B cell (primary cell): ENCODE results near the gene KCNJ6. TPM values are rescaled to one million over a fixed set of nuclear protein-coding genes. Genes with fewer than 3 reads are reported as not detected.

Source experiments
- ATAC-seq: fragments of 200-7000 bp; cut with Tn5 transposase; one replicate; pipeline ENCODE4 v1.10.0; 2021; ENCODE audit warnings: low read depth, mild to moderate bottlenecking, moderate number of reproducible peaks, moderate library complexity
- CTCF ChIA-PET: fragments of 350-600 bp; sonication (Branson Sonifier 250); formaldehyde crosslinking; loops from one replicate; lab custom pipeline; 2021; ENCODE audit warnings: antibody characterized with exemption, inconsistent platforms; lab: Charles Lee
- POLR2A ChIA-PET: fragments of 350-600 bp; sonication (Branson Sonifier 250); formaldehyde crosslinking; loops from one replicate; lab custom pipeline; 2021; ENCODE audit warnings: antibody characterized with exemption; lab: Charles Lee
- DNase-seq: peaks from one replicate; pipeline ENCODE4 v3.0.0; 2013
- H2AFZ ChIP-seq: 2 replicates; pipeline ENCODE4 v1.6.1; 2012; ENCODE audit warnings: mild to moderate bottlenecking, low read depth, low read length; ENCODE audit not compliant: insufficient read depth, poor library complexity, severe bottlenecking
- H3K27ac ChIP-seq, 2 donors: 1 replicate in 1 of 2; 2 replicates in 1 of 2; pipeline ENCODE4 v1.5.1; 2012 to 2013; ENCODE audit warnings: low read length in 2 of 2, mild to moderate bottlenecking in 2 of 2, moderate library complexity in 1 of 2
- H3K27me3 ChIP-seq, 4 experiments: fragments of 200-600 bp in 1 of 4; sonication (generic) in 1 of 4; replicated peaks in 1 of 4; 1 replicate in 2 of 4; 2 replicates in 2 of 4; pipeline versions ENCODE4 v1.6.1 to v1.7.0; 2013 to 2016; ENCODE audit warnings: low read length in 3 of 4, mild to moderate bottlenecking in 2 of 4, mixed read lengths in 1 of 4, moderate library complexity in 1 of 4; ENCODE audit not compliant: insufficient read depth in 4 of 4, control insufficient read depth in 3 of 4; ENCODE audit errors: control extremely low read depth in 1 of 4
- H3K36me3 ChIP-seq, 2 experiments: replicated peaks in 1 of 2; 1 replicate in 1 of 2; 2 replicates in 1 of 2; pipeline versions ENCODE4 v1.6.1 to v1.7.1; 2013; ENCODE audit warnings: low read length in 1 of 2; ENCODE audit not compliant: insufficient read depth in 2 of 2, control insufficient read depth in 1 of 2; ENCODE audit errors: control extremely low read depth in 1 of 2, extremely low read depth in 1 of 2
- H3K4me1 ChIP-seq, 2 donors: fragments of 200-600 bp in 1 of 2; sonication (generic) in 1 of 2; 1 replicate in 1 of 2; 2 replicates in 1 of 2; pipeline versions ENCODE4 v1.5.1 to v1.6.1; 2013 to 2017; ENCODE audit warnings: low read length in 2 of 2; ENCODE audit not compliant: control insufficient read depth in 2 of 2, insufficient read depth in 2 of 2
- H3K4me2 ChIP-seq: replicated peaks from 2 replicates; pipeline ENCODE3; 2012; ENCODE audit warnings: mild to moderate bottlenecking, low read depth, low read length; ENCODE audit not compliant: poor library complexity, severe bottlenecking
- H3K4me3 ChIP-seq, 5 experiments: fragments of 200-600 bp in 1 of 5; sonication (generic) in 1 of 5; 1 replicate in 3 of 5; 2 replicates in 2 of 5; pipeline versions ENCODE4 v1.5.1 to v1.7.0; 2011 to 2016; ENCODE audit warnings: low read length in 4 of 5, mild to moderate bottlenecking in 4 of 5, low read depth in 2 of 5, control low read depth in 1 of 5, moderate library complexity in 1 of 5; ENCODE audit not compliant: insufficient read depth in 1 of 5; ENCODE audit errors: control extremely low read depth in 1 of 5, extremely low read depth in 1 of 5
- H3K79me2 ChIP-seq: fragments of 200-600 bp; sonication (generic); one replicate; pipeline ENCODE4 v1.6.0; 2016; ENCODE audit warnings: low read length; ENCODE audit not compliant: control insufficient read depth, insufficient read depth
- H3K9ac ChIP-seq: fragments of 200-600 bp; sonication (generic); 2 replicates; pipeline ENCODE4 v1.6.1; 2017; ENCODE audit warnings: mild to moderate bottlenecking, low read length, moderate library complexity
- H3K9me3 ChIP-seq, 3 donors: one replicate each; pipeline versions ENCODE4 v1.6.1 to v1.7.1; 2013; ENCODE audit warnings: low read length in 2 of 3; ENCODE audit not compliant: control insufficient read depth in 2 of 3, insufficient read depth in 1 of 3; ENCODE audit errors: control extremely low read depth in 1 of 3
- H4K20me1 ChIP-seq: 2 replicates; pipeline ENCODE4 v1.6.0; 2012; ENCODE audit warnings: mild to moderate bottlenecking, low read length; ENCODE audit not compliant: insufficient read depth, control insufficient read depth, poor library complexity, severe bottlenecking
- H3K27ac Mint-ChIP-seq: one replicate; pipeline ENCODE4 v1.8.0; 2021; ENCODE audit warnings: mixed read lengths
- H3K27me3 Mint-ChIP-seq: one replicate; pipeline ENCODE4 v1.8.0; 2021; ENCODE audit warnings: mixed read lengths
- H3K4me1 Mint-ChIP-seq: one replicate; pipeline ENCODE4 v1.8.0; 2021; ENCODE audit warnings: mixed read lengths
- H3K4me3 Mint-ChIP-seq: one replicate; pipeline ENCODE4 v1.8.0; 2021; ENCODE audit warnings: mixed read lengths
- H3K9me3 Mint-ChIP-seq: one replicate; pipeline ENCODE4 v1.8.0; 2022; ENCODE audit warnings: mixed read lengths; ENCODE audit not compliant: insufficient read depth
- EZH2 ChIP-seq: IDR thresholded peaks from 2 replicates; pipeline ENCODE4 v1.6.1; 2012; ENCODE audit warnings: borderline replicate concordance, low read depth, mild to moderate bottlenecking, moderate library complexity, low read length; ENCODE audit not compliant: insufficient read depth, poor library complexity, severe bottlenecking
- WGBS: methylation state at CpG from one replicate; pipeline ENCODE4 v1.1.5; 2013; ENCODE audit warnings: missing lambda C conversion rate; ENCODE audit not compliant: insufficient coverage; 5-methylcytosine and 5-hydroxymethylcytosine counted together
- intact Hi-C: fragments of 100-400 bp; cut with micrococcal nuclease; formaldehyde crosslinking; loops from one replicate; pipeline ENCODE4 v1.10.0; 2022
- polyA plus RNA-seq: library from polyadenylated mRNA; depleted of rRNA; stranded (reverse); fragments of >200 nt; gene quantifications from 2 replicates; pipeline ENCODE4 v1.2.3, GENCODE V29; 2012
- total RNA-seq, 2 donors: library from RNA; stranded (reverse); fragments of 120-200 nt in 1 of 2; gene quantifications; 1 replicate in 1 of 2; 2 replicates in 1 of 2; pipeline versions ENCODE4 v1.2.3 to v1.2.4, GENCODE V29; 2013 to 2022
- TF ChIP-seq, protein P1 (sequence below): fragments of 200-600 bp; IDR thresholded peaks from one replicate; pipeline ENCODE4 v1.8.0; 2022; ENCODE audit warnings: antibody characterized with exemption, mild to moderate bottlenecking

KCNJ6 gene
- total and polyA plus RNA-seq, 2 donors (not counting 1 experiment from before 2014, with no cell fraction given), result not detected

DNA sequence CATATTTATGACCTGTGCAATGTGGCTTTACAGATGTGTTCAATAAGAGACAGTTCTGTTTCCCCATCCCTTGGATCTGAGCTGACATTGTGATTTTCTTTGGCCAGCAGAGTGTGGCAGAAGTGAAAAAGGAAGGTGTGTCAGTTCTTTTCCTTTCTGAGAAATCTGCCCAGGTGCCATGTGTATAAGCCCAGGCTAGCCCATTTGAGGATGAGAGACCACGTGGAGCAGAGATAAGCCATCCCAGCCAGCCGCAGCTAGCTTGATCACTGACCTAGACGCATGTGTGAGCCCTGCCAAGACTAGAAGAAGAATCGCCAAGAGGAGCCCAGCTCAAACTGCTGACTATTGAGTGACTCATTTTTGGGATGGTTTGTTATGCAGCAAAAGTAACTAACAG, 127.8 kb downstream of the KCNJ6 start:
- Mint-ChIP-seq H3K27ac (no peak overlapping the region), H3K27me3 (no peaks in the 10 kb centered on the region), H3K9me3 (peaks cover 7% of the 10 kb centered on the region), H3K4me1 (no peaks in the 10 kb centered on the region), H3K4me3 (no peak overlapping the region)
- ChIA-PET CTCF (no interaction called here), POLR2A (no interaction called here)
- Histone ChIP-seq H3K4me3 (no peak overlapping the region), H3K9ac (no peak overlapping the region), H3K4me1 (no peaks in the 10 kb centered on the region), H3K27ac (no peak overlapping the region), H3K36me3 (no peaks in the 10 kb centered on the region), H2AFZ (no peak overlapping the region), H4K20me1 (no peaks in the 10 kb centered on the region), H3K9me3 (peaks cover 0 to 3% (median 0%) of the 10 kb centered on the region in 3 donors), H3K27me3 (no peaks in the 10 kb centered on the region), H3K4me2 (no peak overlapping the region), H3K79me2 (no peaks in the 10 kb centered on the region)
- no peak for TF ChIP-seq EZH2
- TF ChIP-seq, protein P1, sequence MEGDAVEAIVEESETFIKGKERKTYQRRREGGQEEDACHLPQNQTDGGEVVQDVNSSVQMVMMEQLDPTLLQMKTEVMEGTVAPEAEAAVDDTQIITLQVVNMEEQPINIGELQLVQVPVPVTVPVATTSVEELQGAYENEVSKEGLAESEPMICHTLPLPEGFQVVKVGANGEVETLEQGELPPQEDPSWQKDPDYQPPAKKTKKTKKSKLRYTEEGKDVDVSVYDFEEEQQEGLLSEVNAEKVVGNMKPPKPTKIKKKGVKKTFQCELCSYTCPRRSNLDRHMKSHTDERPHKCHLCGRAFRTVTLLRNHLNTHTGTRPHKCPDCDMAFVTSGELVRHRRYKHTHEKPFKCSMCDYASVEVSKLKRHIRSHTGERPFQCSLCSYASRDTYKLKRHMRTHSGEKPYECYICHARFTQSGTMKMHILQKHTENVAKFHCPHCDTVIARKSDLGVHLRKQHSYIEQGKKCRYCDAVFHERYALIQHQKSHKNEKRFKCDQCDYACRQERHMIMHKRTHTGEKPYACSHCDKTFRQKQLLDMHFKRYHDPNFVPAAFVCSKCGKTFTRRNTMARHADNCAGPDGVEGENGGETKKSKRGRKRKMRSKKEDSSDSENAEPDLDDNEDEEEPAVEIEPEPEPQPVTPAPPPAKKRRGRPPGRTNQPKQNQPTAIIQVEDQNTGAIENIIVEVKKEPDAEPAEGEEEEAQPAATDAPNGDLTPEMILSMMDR, result no peak
- intact Hi-C loops, result no loop called here
- DNase-seq (no peak), ATAC-seq (no peak)
- WGBS, result 60% methylated on average over 1 of the region's 4 CpGs

DNA sequence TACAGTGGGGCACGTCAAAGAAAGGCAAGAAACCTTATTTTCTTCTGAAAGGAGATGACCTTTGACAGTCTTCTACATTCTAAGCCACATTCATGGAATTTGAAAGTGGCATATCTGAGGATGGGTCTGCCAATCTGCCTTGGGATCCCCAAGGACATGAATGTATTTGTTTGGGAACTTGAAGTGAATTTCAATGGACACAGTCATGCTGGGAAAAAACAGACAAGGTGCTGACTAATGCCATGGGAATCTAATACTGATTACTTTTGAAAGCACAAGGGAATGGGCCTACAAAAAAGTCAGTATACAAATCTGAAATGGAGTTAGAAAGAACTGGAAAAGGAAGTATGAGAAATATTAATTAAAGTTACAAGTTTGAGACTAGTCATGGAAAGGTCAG, 128.8 kb downstream of the KCNJ6 start:
- intact Hi-C loops, result no loop called here
- Histone ChIP-seq H3K27ac (no peak overlapping the region), H3K4me3 (no peak overlapping the region), H3K4me2 (no peak overlapping the region), H3K9me3 (peaks cover 0 to 3% (median 0%) of the 10 kb centered on the region in 3 donors), H4K20me1 (no peaks in the 10 kb centered on the region), H3K9ac (no peak overlapping the region), H3K36me3 (no peaks in the 10 kb centered on the region), H3K79me2 (no peaks in the 10 kb centered on the region), H3K4me1 (no peaks in the 10 kb centered on the region), H2AFZ (no peak overlapping the region), H3K27me3 (no peaks in the 10 kb centered on the region)
- ChIA-PET POLR2A (no interaction called here), CTCF (no interaction called here)
- TF ChIP-seq, protein P1, result no peak
- no peak for TF ChIP-seq EZH2
- WGBS, result no CpG with 5 or more reads among the region's 1 CpG
- Mint-ChIP-seq H3K4me3 (no peak overlapping the region), H3K27ac (no peak overlapping the region), H3K27me3 (no peaks in the 10 kb centered on the region), H3K9me3 (peaks cover 7% of the 10 kb centered on the region), H3K4me1 (no peaks in the 10 kb centered on the region)
- no peak for DNase-seq
- no peak for ATAC-seq
